Astrocyte (in vitro differentiated cells and primary cell): Measurements from ENCODE around the gene NDUFS1.

ENCODE experiments used
- CTCF ChIP-seq: IDR thresholded peaks from 2 replicates; pipeline ENCODE4 v1.5.1; 2011; ENCODE audit warnings: low read depth, mild to moderate bottlenecking, inconsistent platforms, low read length, moderate library complexity; ENCODE audit not compliant: insufficient read depth
- EZH2 ChIP-seq: IDR thresholded peaks from 2 replicates; pipeline ENCODE4 v1.6.1; 2012; ENCODE audit warnings: mild to moderate bottlenecking, low read length, inconsistent platforms; ENCODE audit not compliant: insufficient read depth

- TF ChIP-seq CTCF: no peak
- no peak for TF ChIP-seq EZH2
Observed at GRCh38 chr2:206069417-206069816, 89.8 kb downstream of the NDUFS1 start.
